ENCODE data around the gene SERHL2. TPM values are rescaled to one million over a fixed set of nuclear protein-coding genes. Genes with fewer than 3 reads are reported as not detected.
"Not testable (repeated sequence)": the region's sequence is repeated elsewhere in the genome, so short reads cannot be mapped to it uniquely, and the experiment has no call there.

The SERHL2 gene
- polyA plus RNA-seq (2012; rRNA removed), result 3.1 and 3.8 TPM in 2 replicates
- polyA plus RNA-seq (2012; cell fraction: cytosol; rRNA removed), result 2.5 and 3.4 TPM in 2 replicates
- polyA plus RNA-seq (2012; cell fraction: nucleus; rRNA removed), result 3.9 and 4.6 TPM in 2 replicates

- Histone ChIP-seq H3K4me1 (ENCODE audit: control insufficient read depth in 1 of 2, insufficient read depth in 2 of 2, low read depth in 1 of 2, low read length in 1 of 2) (no peaks in the 10 kb centered on the region; a peak in 1 of 4 replicates), H3K9ac (0 out of 2 replicates have a peak within 1 kb of the TSS, but pooled peaks have one; percentile 36), H3K27me3 (ENCODE audit: insufficient read depth) (no peaks in the 10 kb centered on the region), H3K9me2 (no peaks in the 10 kb centered on the region), H3K79me2 (ENCODE audit: insufficient read depth) (no peaks in the 10 kb centered on the region), H3K27ac (ENCODE audit: low read depth in 2 of 2, low read length in 1 of 2) (no peak within 1 kb of the TSS), H3K4me3 (ENCODE audit: low read depth in 2 of 2, low read length in 1 of 2) (peak within 1 kb of the TSS; percentile 37 to 45; a peak in 3 of 4 replicates), H3K36me3 (replicated peaks in 1 of 2; ENCODE audit: control insufficient read depth in 1 of 2, insufficient read depth in 2 of 2, low read length in 1 of 2) (no peaks in the 10 kb centered on the region), H2AFZ (ENCODE audit: low read depth) (peak within 1 kb of the TSS; percentile 63), H3K4me2 (peak within 1 kb of the TSS; percentile 69), H4K20me1 (ENCODE audit: insufficient read depth) (no peaks in the 10 kb centered on the region), H3K9me3 (no peaks in the 10 kb centered on the region), H3F3A (replicated peaks; ENCODE audit: insufficient read depth) (no peaks in the 10 kb centered on the region)
- TF ChIP-seq RCOR1 (IDR thresholded peaks at IDR 0.05; ENCODE audit: low read length) (no peak), EZH2phosphoT487 (IDR thresholded peaks at IDR 0.05; ENCODE audit: borderline replicate concordance, low read depth) (no peak), TCF12 (IDR thresholded peaks at IDR 0.05) (no peak), CHD2 (IDR thresholded peaks at IDR 0.05; ENCODE audit: low read length, partially characterized antibody) (no peak), IRF3 (IDR thresholded peaks at IDR 0.05; ENCODE audit: low read depth, low read length) (no peak), MEF2A (IDR thresholded peaks at IDR 0.05; ENCODE audit: borderline replicate concordance, low read depth) (no peak), YY1 (IDR thresholded peaks at IDR 0.05; ENCODE audit: low read depth) (no peak), RAD21 (IDR thresholded peaks at IDR 0.05; ENCODE audit: low read length) (no peak), USF1 (IDR thresholded peaks at IDR 0.05; ENCODE audit: borderline replicate concordance, low read depth) (no peak), PBX3 (IDR thresholded peaks at IDR 0.05) (no peak)
- ChIA-PET CTCF (no interaction called here), POLR2A (no interaction called here)
- WGBS (ENCODE audit: low lambda C conversion rate), result 23% methylated on average over 22 of the region's 75 CpGs
- DNase-seq, result peak; percentile 90
Measured at GRCh38 chr22:42553475-42554361, at the start of gene SERHL2. TSS of gene SERHL2 (plus strand) at chr22:42553956. CDS start at chr22:42554021, 65 bp downstream.

GRCh38 chr22:42508327-42508974 is 45.3 kb upstream of the SERHL2 start:
- H3K27me3 ChIP-seq (ENCODE audit: insufficient read depth); DNase-seq; H3K9me2 ChIP-seq; H3K4me2 ChIP-seq; H3K9me3 ChIP-seq; H3K36me3 ChIP-seq (replicated peaks in 1 of 2; ENCODE audit: control insufficient read depth in 1 of 2, insufficient read depth in 2 of 2, low read length in 1 of 2); H3K9ac ChIP-seq; H3K4me3 ChIP-seq (ENCODE audit: low read depth in 2 of 2, low read length in 1 of 2); H3K27ac ChIP-seq (ENCODE audit: low read depth in 2 of 2, low read length in 1 of 2); H3K4me1 ChIP-seq (ENCODE audit: control insufficient read depth in 1 of 2, insufficient read depth in 2 of 2, low read depth in 1 of 2, low read length in 1 of 2); POLR2A ChIA-PET; H4K20me1 ChIP-seq (ENCODE audit: insufficient read depth); H2AFZ ChIP-seq (ENCODE audit: low read depth); H3F3A ChIP-seq (replicated peaks; ENCODE audit: insufficient read depth); H3K79me2 ChIP-seq (ENCODE audit: insufficient read depth): not testable (repeated sequence)
- 50% methylated on average over 5 of the region's 11 CpGs for WGBS (ENCODE audit: low lambda C conversion rate)
- CTCF ChIA-PET, result interaction anchor here (0.6 kb wide), 2 partner anchors 65 to 1693 kb away, joined by 3 read pairs; no protein-coding TSS in a partner anchor

GRCh38 chr22:42508975-42509364 is 44.8 kb upstream of the SERHL2 start:
- H3K9me3 ChIP-seq; POLR2A ChIA-PET; H3K79me2 ChIP-seq (ENCODE audit: insufficient read depth); H3K9me2 ChIP-seq; H3K9ac ChIP-seq; H3F3A ChIP-seq (replicated peaks; ENCODE audit: insufficient read depth); H4K20me1 ChIP-seq (ENCODE audit: insufficient read depth); H3K4me2 ChIP-seq; DNase-seq; CTCF ChIA-PET; H3K36me3 ChIP-seq (replicated peaks in 1 of 2; ENCODE audit: control insufficient read depth in 1 of 2, insufficient read depth in 2 of 2, low read length in 1 of 2); H3K27me3 ChIP-seq (ENCODE audit: insufficient read depth); H3K4me3 ChIP-seq (ENCODE audit: low read depth in 2 of 2, low read length in 1 of 2); H2AFZ ChIP-seq (ENCODE audit: low read depth); H3K4me1 ChIP-seq (ENCODE audit: control insufficient read depth in 1 of 2, insufficient read depth in 2 of 2, low read depth in 1 of 2, low read length in 1 of 2); H3K27ac ChIP-seq (ENCODE audit: low read depth in 2 of 2, low read length in 1 of 2): not testable (repeated sequence)
- WGBS (ENCODE audit: low lambda C conversion rate), result no CpG with 5 or more reads among the region's 10 CpGs
